K562 (cell line): Measurements from ENCODE around the gene BORA. TPM values are rescaled to one million over a fixed set of nuclear protein-coding genes. Genes with fewer than 3 reads are reported as not detected.

Experiments
- BCOR ChIP-seq: fragments of 450-650 bp; IDR thresholded peaks from 2 replicates; pipeline ENCODE4 v1.6.1; 2016
- BDP1 ChIP-seq: IDR thresholded peaks from 3 replicates; pipeline ENCODE4 v1.6.1; 2011; ENCODE audit not compliant: insufficient read length, insufficient read depth
- BRD4 ChIP-seq: fragments of 200-600 bp; sonication (generic); IDR thresholded peaks from 2 replicates; pipeline ENCODE4 v1.6.1; 2017; ENCODE audit warnings: inconsistent platforms
- C11orf30 ChIP-seq: fragments of 450-650 bp; IDR thresholded peaks from 2 replicates; pipeline ENCODE4 v1.6.1; 2016; ENCODE audit warnings: low read depth, mild to moderate bottlenecking
- CXXC5 ChIP-seq: fragments of 250-450 bp; sonication (Bioruptor Pico); IDR thresholded peaks from 2 replicates; pipeline ENCODE4 v1.8.0; 2022; ENCODE audit warnings: inconsistent platforms, mild to moderate bottlenecking, moderate library complexity
- FOXA1 ChIP-seq: fragments of 450-650 bp; IDR thresholded peaks from 2 replicates; pipeline ENCODE4 v1.6.1; 2016; ENCODE audit warnings: mild to moderate bottlenecking, borderline replicate concordance
- HLTF ChIP-seq: fragments of 450-650 bp; IDR thresholded peaks from 2 replicates; pipeline ENCODE4 v1.6.1; 2016
- HMG20B ChIP-seq: fragments of 250-450 bp; sonication (Bioruptor Pico); IDR thresholded peaks from 2 replicates; pipeline ENCODE4 v1.5.0; 2021; ENCODE audit warnings: mild to moderate bottlenecking
- NFYB ChIP-seq: IDR thresholded peaks from 2 replicates; pipeline ENCODE4 v1.6.1; 2011; ENCODE audit warnings: mild to moderate bottlenecking, moderate library complexity; ENCODE audit not compliant: insufficient read length; ENCODE audit errors: extremely low read depth
- RBM22 ChIP-seq: fragments of 200-400 bp; formaldehyde crosslinking; IDR thresholded peaks from 2 replicates; pipeline ENCODE4 v1.6.1; 2018; ENCODE audit warnings: low read length, low read depth; ENCODE audit not compliant: poor library complexity, severe bottlenecking
- RBM39 ChIP-seq: fragments of 200-400 bp; formaldehyde crosslinking; optimal IDR thresholded peaks from 2 replicates; pipeline ENCODE3; 2018; ENCODE audit warnings: low read depth, low read length
- SMARCB1 ChIP-seq: IDR thresholded peaks from 2 replicates; pipeline ENCODE4 v1.6.1; 2011; ENCODE audit warnings: improper control_type of control experiment, low read depth; ENCODE audit not compliant: insufficient read length
- TFAM ChIP-seq: fragments of 250-450 bp; sonication (Bioruptor Pico); conservative IDR thresholded peaks from 2 replicates; pipeline ENCODE4 v1.5.0; 2021; ENCODE audit warnings: mild to moderate bottlenecking, moderate library complexity
- YBX1 ChIP-seq: fragments of 450-650 bp; IDR thresholded peaks from 2 replicates; pipeline ENCODE4 v1.7.1; 2016; ENCODE audit warnings: mild to moderate bottlenecking
- ZHX1 ChIP-seq: fragments of 150-350 bp; conservative IDR thresholded peaks from 2 replicates; pipeline ENCODE4 v1.6.1; 2014; ENCODE audit warnings: low read length
- ZNF311 ChIP-seq: fragments of 250-450 bp; sonication (Bioruptor Pico); IDR thresholded peaks from 2 replicates; pipeline ENCODE4 v1.4.0; 2020; ENCODE audit warnings: mild to moderate bottlenecking, moderate library complexity
- ZNF586 ChIP-seq: fragments of 450-650 bp; formaldehyde crosslinking; conservative IDR thresholded peaks from 2 replicates; pipeline ENCODE4 v1.4.0; 2020; ENCODE audit warnings: mild to moderate bottlenecking, moderate library complexity
- polyA plus RNA-seq, 8 experiments: library from polyadenylated mRNA; depleted of rRNA in 4 of 8; stranded (reverse) in 5 of 8; unstranded in 3 of 8; fragments of >200 nt; fragmentation: Nextera tagmentation in 2 of 8; fragmentation: Illumina TruSeq in 1 of 8; extraction: Ambion mirVana in 2 of 8; extraction: Trizol in 1 of 8; gene quantifications; 2 replicates each; pipeline versions ENCODE4 v1.2.1 to v1.2.3, GENCODE V29; 2011 to 2014; ENCODE audit warnings: inconsistent platforms in 1 of 8, missing spikeins in 1 of 8
- total RNA-seq, 7 experiments: library from RNA; depleted of rRNA in 6 of 7; stranded (reverse); fragments of >200 nt in 6 of 7; fragmentation: Illumina TruSeq in 2 of 7; extraction: Trizol in 2 of 7; gene quantifications; 2 replicates each; pipeline versions ENCODE4 v1.2.1 to v1.2.3, GENCODE V29; 2011 to 2021; ENCODE audit warnings: low replicate concordance in 1 of 7
- TF ChIP-seq, protein P1 (sequence below): fragments of 250-450 bp; sonication (Bioruptor Pico); IDR thresholded peaks from 2 replicates; pipeline ENCODE4 v1.8.0; 2022; ENCODE audit warnings: moderate library complexity, mild to moderate bottlenecking, inconsistent platforms
- TF ChIP-seq, protein P2 (sequence below): fragments of 250-450 bp; sonication (Bioruptor Pico); IDR thresholded peaks from 2 replicates; pipeline ENCODE4 v1.8.0; 2021; ENCODE audit warnings: moderate library complexity, mild to moderate bottlenecking, inconsistent platforms
- TF ChIP-seq, protein P3 (sequence below): fragments of 450-650 bp; formaldehyde crosslinking; conservative IDR thresholded peaks from 2 replicates; pipeline ENCODE4 v1.4.0; 2022; ENCODE audit warnings: mild to moderate bottlenecking, missing genetic modification characterization
- TF ChIP-seq, protein P4 (sequence below): fragments of 250-450 bp; sonication (Bioruptor Pico); IDR thresholded peaks from 2 replicates; pipeline ENCODE4 v1.8.0; 2021; ENCODE audit warnings: moderate library complexity, mild to moderate bottlenecking, inconsistent platforms
- TF ChIP-seq, protein P5 (sequence below): IDR thresholded peaks from 2 replicates; pipeline ENCODE4 v1.6.1; 2011; ENCODE audit not compliant: insufficient read length; ENCODE audit errors: extremely low read depth

The BORA gene
- total and polyA plus RNA-seq, 9 of the 15 experiments (the other 6 are each of a cell fraction or from before 2014, with no cell fraction given): 12.4 to 21.5 (median 18.2) TPM

DNA sequence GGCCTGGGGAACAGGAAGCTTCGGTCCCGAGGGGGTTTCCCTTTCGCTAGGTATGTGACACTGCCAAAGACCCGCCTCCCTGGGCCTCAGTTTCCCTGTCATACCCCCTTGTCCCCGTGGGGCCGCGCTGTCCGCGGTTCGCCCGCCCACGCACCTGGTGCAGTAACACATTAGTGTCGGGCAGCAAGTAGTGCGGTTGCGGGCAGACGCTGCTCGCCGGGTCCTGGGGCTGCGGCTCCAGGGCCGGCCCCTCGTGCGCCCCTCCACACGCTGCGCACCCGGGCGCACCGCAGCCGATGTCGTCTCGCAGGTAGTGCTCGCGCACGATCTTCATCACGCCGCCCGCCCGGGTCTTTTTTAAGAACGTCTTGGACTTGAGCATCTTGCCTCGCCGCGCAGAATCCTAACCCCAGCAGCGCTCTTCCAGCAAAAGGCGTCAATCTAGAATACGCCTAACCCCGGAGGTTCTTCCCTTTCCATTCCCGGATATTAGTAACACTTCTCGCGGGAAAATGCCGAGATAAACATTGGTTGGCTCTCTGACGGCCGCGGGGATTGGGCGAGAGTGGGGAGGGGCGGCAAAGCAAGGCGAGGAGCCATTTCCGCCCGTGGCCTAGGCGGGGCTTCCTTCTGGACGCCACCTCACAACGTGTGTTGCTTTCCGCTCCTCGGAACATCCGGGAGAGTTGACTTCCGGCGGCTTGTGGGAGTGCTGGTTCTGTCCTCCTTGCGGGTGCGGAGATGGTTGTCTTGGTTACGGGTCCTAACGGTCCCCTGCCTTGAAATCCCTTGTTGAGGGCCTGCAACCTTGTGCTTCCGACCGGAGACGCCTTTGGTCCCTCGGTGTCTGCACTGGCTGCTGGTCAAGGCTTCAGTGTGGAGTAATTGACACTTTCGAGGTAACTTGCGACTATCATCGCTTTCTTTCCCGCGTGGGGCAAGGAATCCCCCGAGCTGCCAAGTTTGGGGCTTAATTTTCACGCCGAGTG is 54.0 kb downstream of the BORA start, which contains the start of the genes DIS3 and PIBF1 (continued):
- TF ChIP-seq HLTF: no peak
- TF ChIP-seq ZNF311 (CRISPR knock-in tag): no peak
- peak; percentile 58 for TF ChIP-seq C11orf30
- TF ChIP-seq ZNF586 (CRISPR knock-in tag): no peak
- no peak for TF ChIP-seq TFAM (CRISPR knock-in tag)
- TF ChIP-seq, protein P1, sequence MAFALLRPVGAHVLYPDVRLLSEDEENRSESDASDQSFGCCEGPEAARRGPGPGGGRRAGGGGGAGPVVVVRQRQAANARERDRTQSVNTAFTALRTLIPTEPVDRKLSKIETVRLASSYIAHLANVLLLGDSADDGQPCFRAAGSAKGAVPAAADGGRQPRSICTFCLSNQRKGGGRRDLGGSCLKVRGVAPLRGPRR (CRISPR knock-in tag): no peak
- peak; percentile 83 for TF ChIP-seq CXXC5 (CRISPR knock-in tag)
- TF ChIP-seq NFYB: no peak
- no peak for TF ChIP-seq YBX1
- no peak for TF ChIP-seq BRD4
- TF ChIP-seq, protein P2, sequence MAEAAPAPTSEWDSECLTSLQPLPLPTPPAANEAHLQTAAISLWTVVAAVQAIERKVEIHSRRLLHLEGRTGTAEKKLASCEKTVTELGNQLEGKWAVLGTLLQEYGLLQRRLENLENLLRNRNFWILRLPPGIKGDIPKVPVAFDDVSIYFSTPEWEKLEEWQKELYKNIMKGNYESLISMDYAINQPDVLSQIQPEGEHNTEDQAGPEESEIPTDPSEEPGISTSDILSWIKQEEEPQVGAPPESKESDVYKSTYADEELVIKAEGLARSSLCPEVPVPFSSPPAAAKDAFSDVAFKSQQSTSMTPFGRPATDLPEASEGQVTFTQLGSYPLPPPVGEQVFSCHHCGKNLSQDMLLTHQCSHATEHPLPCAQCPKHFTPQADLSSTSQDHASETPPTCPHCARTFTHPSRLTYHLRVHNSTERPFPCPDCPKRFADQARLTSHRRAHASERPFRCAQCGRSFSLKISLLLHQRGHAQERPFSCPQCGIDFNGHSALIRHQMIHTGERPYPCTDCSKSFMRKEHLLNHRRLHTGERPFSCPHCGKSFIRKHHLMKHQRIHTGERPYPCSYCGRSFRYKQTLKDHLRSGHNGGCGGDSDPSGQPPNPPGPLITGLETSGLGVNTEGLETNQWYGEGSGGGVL (CRISPR knock-in tag): no peak
- no peak for TF ChIP-seq ZHX1
- TF ChIP-seq FOXA1: no peak
- TF ChIP-seq, protein P3, sequence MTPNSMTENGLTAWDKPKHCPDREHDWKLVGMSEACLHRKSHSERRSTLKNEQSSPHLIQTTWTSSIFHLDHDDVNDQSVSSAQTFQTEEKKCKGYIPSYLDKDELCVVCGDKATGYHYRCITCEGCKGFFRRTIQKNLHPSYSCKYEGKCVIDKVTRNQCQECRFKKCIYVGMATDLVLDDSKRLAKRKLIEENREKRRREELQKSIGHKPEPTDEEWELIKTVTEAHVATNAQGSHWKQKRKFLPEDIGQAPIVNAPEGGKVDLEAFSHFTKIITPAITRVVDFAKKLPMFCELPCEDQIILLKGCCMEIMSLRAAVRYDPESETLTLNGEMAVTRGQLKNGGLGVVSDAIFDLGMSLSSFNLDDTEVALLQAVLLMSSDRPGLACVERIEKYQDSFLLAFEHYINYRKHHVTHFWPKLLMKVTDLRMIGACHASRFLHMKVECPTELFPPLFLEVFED (CRISPR knock-in tag): no peak
- TF ChIP-seq, protein P4, sequence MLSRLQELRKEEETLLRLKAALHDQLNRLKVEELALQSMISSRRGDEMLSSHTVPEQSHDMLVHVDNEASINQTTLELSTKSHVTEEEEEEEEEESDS (CRISPR knock-in tag): no peak
- TF ChIP-seq BDP1: no peak
- TF ChIP-seq SMARCB1: no peak
- TF ChIP-seq, protein P5, sequence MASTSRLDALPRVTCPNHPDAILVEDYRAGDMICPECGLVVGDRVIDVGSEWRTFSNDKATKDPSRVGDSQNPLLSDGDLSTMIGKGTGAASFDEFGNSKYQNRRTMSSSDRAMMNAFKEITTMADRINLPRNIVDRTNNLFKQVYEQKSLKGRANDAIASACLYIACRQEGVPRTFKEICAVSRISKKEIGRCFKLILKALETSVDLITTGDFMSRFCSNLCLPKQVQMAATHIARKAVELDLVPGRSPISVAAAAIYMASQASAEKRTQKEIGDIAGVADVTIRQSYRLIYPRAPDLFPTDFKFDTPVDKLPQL: no peak
- no peak for TF ChIP-seq RBM39
- TF ChIP-seq BCOR: peak; percentile 67
- TF ChIP-seq HMG20B (CRISPR knock-in tag): no peak
- TF ChIP-seq RBM22: no peak
